ENCODE data around the gene SVOPL.

- TF ChIP-seq CTCF (IDR thresholded peaks at IDR 0.05) (no peak), EZH2 (IDR thresholded peaks at IDR 0.05; ENCODE audit: borderline replicate concordance, insufficient read depth, low read depth, low read length, poor library complexity, severe bottlenecking) (no peak)
Measured at GRCh38 chr7:138584696-138585095, 116.5 kb downstream of the SVOPL start.
